Glutamatergic neuron (in vitro differentiated cells): ENCODE results near the gene KRT222. TPM values are rescaled to one million over a fixed set of nuclear protein-coding genes. Genes with fewer than 3 reads are reported as not detected.

Experiments used
- DNase-seq: peaks from one replicate; pipeline ENCODE4 v3.0.0; 2022
- H3K27ac Mint-ChIP-seq: one replicate; pipeline ENCODE4 v1.8.0; 2020; ENCODE audit warnings: mild to moderate bottlenecking, mixed read lengths, inconsistent platforms; ENCODE audit not compliant: unreplicated experiment
- H3K27me3 Mint-ChIP-seq: one replicate; pipeline ENCODE4 v1.8.0; 2020; ENCODE audit warnings: mild to moderate bottlenecking, moderate library complexity, mixed read lengths, inconsistent platforms; ENCODE audit not compliant: unreplicated experiment
- H3K36me3 Mint-ChIP-seq: one replicate; pipeline ENCODE4 v1.8.0; 2020; ENCODE audit warnings: mild to moderate bottlenecking, mixed read lengths, inconsistent platforms; ENCODE audit not compliant: unreplicated experiment
- H3K4me1 Mint-ChIP-seq: one replicate; pipeline ENCODE4 v1.8.0; 2020; ENCODE audit warnings: mild to moderate bottlenecking, low read depth, mixed read lengths, inconsistent platforms; ENCODE audit not compliant: unreplicated experiment
- H3K4me3 Mint-ChIP-seq: one replicate; pipeline ENCODE4 v1.8.0; 2020; ENCODE audit warnings: mild to moderate bottlenecking, mixed read lengths, inconsistent platforms; ENCODE audit not compliant: unreplicated experiment
- H3K9me3 Mint-ChIP-seq: one replicate; pipeline ENCODE4 v1.8.0; 2020; ENCODE audit warnings: mild to moderate bottlenecking, moderate library complexity, mixed read lengths, inconsistent platforms; ENCODE audit not compliant: unreplicated experiment
- total RNA-seq: library from RNA; stranded (reverse); fragmentation: NEBNext Ultra II Directional; extraction: Animal tissue kit (Norgen Biotek cat#: 25700); gene quantifications from one replicate; pipeline ENCODE4 v1.2.1, GENCODE V29; 2021; ENCODE audit not compliant: unreplicated experiment
- TF ChIP-seq, protein P1 (sequence below): fragments of 200-600 bp; sonication (generic); IDR thresholded peaks from one replicate; pipeline ENCODE4 v1.5.0; 2021; ENCODE audit not compliant: partially characterized antibody, unreplicated experiment

The KRT222 gene
- total RNA-seq, 1 donor from 2014 or later = 1.3 TPM

- no peak for DNase-seq
- peaks cover 3% of the 10 kb centered on the region for H3K9me3 Mint-ChIP-seq
- no peaks in the 10 kb centered on the region for H3K36me3 Mint-ChIP-seq
- peaks cover 13% of the 10 kb centered on the region for H3K4me1 Mint-ChIP-seq
- no peak overlapping the region for H3K4me3 Mint-ChIP-seq
- TF ChIP-seq, protein P1, sequence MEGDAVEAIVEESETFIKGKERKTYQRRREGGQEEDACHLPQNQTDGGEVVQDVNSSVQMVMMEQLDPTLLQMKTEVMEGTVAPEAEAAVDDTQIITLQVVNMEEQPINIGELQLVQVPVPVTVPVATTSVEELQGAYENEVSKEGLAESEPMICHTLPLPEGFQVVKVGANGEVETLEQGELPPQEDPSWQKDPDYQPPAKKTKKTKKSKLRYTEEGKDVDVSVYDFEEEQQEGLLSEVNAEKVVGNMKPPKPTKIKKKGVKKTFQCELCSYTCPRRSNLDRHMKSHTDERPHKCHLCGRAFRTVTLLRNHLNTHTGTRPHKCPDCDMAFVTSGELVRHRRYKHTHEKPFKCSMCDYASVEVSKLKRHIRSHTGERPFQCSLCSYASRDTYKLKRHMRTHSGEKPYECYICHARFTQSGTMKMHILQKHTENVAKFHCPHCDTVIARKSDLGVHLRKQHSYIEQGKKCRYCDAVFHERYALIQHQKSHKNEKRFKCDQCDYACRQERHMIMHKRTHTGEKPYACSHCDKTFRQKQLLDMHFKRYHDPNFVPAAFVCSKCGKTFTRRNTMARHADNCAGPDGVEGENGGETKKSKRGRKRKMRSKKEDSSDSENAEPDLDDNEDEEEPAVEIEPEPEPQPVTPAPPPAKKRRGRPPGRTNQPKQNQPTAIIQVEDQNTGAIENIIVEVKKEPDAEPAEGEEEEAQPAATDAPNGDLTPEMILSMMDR = no peak
- H3K27ac Mint-ChIP-seq = no peak overlapping the region
- H3K27me3 Mint-ChIP-seq = peaks cover 5% of the 10 kb centered on the region
Observed at GRCh38 chr17:40618754-40619625, 46.0 kb downstream of the KRT222 start.

- Mint-ChIP-seq H3K4me1 (peaks cover 7% of the 10 kb centered on the region), H3K4me3 (no peak overlapping the region), H3K27ac (no peak overlapping the region), H3K36me3 (no peaks in the 10 kb centered on the region), H3K9me3 (peaks cover 3% of the 10 kb centered on the region), H3K27me3 (peaks cover 5% of the 10 kb centered on the region)
- TF ChIP-seq, protein P1 = no peak
- DNase-seq = peak; percentile 34
Observed at GRCh38 chr17:40617678-40618240, 47.2 kb downstream of the KRT222 start.

GRCh38 chr17:40616592-40616991 lies 48.4 kb downstream of the KRT222 start:
- Mint-ChIP-seq H3K4me1 (peaks cover 2% of the 10 kb centered on the region), H3K36me3 (no peaks in the 10 kb centered on the region), H3K27me3 (peaks cover 5% of the 10 kb centered on the region), H3K27ac (no peak overlapping the region), H3K9me3 (peaks cover 3% of the 10 kb centered on the region), H3K4me3 (no peak overlapping the region)
- no peak for DNase-seq
- TF ChIP-seq, protein P1 = no peak

GRCh38 chr17:40615841-40616476 lies 49.0 kb downstream of the KRT222 start:
- no peaks in the 10 kb centered on the region for H3K36me3 Mint-ChIP-seq
- no peak overlapping the region for H3K4me3 Mint-ChIP-seq
- DNase-seq = no peak
- H3K9me3 Mint-ChIP-seq = peaks cover 3% of the 10 kb centered on the region
- peaks cover 2% of the 10 kb centered on the region for H3K4me1 Mint-ChIP-seq
- TF ChIP-seq, protein P1 = no peak
- no peak overlapping the region for H3K27ac Mint-ChIP-seq
- peaks cover 5% of the 10 kb centered on the region for H3K27me3 Mint-ChIP-seq
